Activated naive CD8-positive, alpha-beta T cell treated with anti-CD3 and anti-CD28 coated beads, Interleukin-2, amount 50 U/mL, for 24 hours (primary cell): ENCODE results near the gene GBA2.

Source experiments
- ATAC-seq: fragments of 150-1000 bp; cut with Tn5 transposase; one replicate; pipeline ENCODE4 v1.10.0; 2021
- DNase-seq: peaks from one replicate; pipeline ENCODE4 v3.0.0; 2021
- H3K27ac Mint-ChIP-seq: one replicate; pipeline ENCODE4 v1.8.0; 2021; ENCODE audit warnings: mild to moderate bottlenecking, mixed read lengths
- H3K27me3 Mint-ChIP-seq: one replicate; pipeline ENCODE4 v1.8.0; 2021; ENCODE audit warnings: mixed read lengths
- H3K36me3 Mint-ChIP-seq: one replicate; pipeline ENCODE4 v1.8.0; 2021; ENCODE audit warnings: low read depth, mixed read lengths
- H3K4me1 Mint-ChIP-seq: one replicate; pipeline ENCODE4 v1.8.0; 2021; ENCODE audit warnings: mixed read lengths
- H3K4me3 Mint-ChIP-seq: one replicate; pipeline ENCODE4 v1.8.0; 2021; ENCODE audit warnings: mild to moderate bottlenecking, moderate library complexity, mixed read lengths
- H3K9me3 Mint-ChIP-seq: one replicate; pipeline ENCODE4 v1.8.0; 2021; ENCODE audit warnings: mixed read lengths

The GBA2 gene

GRCh38 chr9:35748858-35749514, at the start of gene GBA2, which contains the start of gene RGP1:
Gene GBA2 (minus strand): TSS chr9:35749228. CDS start chr9:35748704, 524 bp downstream.
Gene RGP1 (plus strand): TSS chr9:35749287. CDS start chr9:35749756, 469 bp downstream.
- Mint-ChIP-seq H3K27me3 (no peaks in the 10 kb centered on the region), H3K36me3 (peaks cover 27% of the 10 kb centered on the region), H3K27ac (peak within 1 kb of the TSS; percentile 82), H3K9me3 (no peaks in the 10 kb centered on the region), H3K4me1 (peaks cover 41% of the 10 kb centered on the region), H3K4me3 (peak within 1 kb of the TSS; percentile 89)
- ATAC-seq, result peak; percentile 91
- peak; percentile 80 for DNase-seq

GRCh38 chr9:35797311-35798109, 48.5 kb upstream of the GBA2 start:
- Mint-ChIP-seq H3K9me3 (no peaks in the 10 kb centered on the region), H3K4me1 (peaks cover 17% of the 10 kb centered on the region), H3K36me3 (peaks cover 3% of the 10 kb centered on the region), H3K27me3 (no peaks in the 10 kb centered on the region), H3K4me3 (no peak overlapping the region), H3K27ac (no peak overlapping the region)
- ATAC-seq (no peak), DNase-seq (no peak)

- Mint-ChIP-seq H3K27me3 (no peaks in the 10 kb centered on the region), H3K36me3 (peaks cover 2% of the 10 kb centered on the region), H3K27ac (no peak overlapping the region), H3K9me3 (no peaks in the 10 kb centered on the region), H3K4me3 (no peak overlapping the region), H3K4me1 (peaks cover 17% of the 10 kb centered on the region)
- ATAC-seq (no peak), DNase-seq (no peak)
These were observed 46.7 kb upstream of the GBA2 start for GRCh38 chr9:35795695-35796094.

DNA sequence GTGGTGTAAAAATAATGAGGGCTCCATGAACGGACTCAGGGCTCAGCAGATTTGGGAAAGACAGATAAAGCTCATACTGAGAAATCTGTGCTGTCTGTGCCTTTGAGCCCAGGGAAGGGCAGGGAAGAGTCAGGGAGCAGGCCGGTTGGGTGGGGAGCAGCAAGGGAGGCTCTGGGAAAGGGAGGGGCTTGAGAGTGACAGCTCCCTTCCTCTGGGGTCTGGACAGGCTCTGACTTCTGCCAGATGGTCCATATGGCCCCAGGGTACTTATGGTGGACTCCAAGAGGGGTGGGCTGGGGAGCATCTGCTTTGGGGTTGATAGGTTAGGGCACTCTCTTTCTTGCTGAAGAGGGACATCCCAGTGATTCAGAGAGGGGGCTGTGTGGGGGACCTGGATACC, 44.4 kb upstream of the GBA2 start:
- Mint-ChIP-seq H3K9me3 (no peaks in the 10 kb centered on the region), H3K27ac (no peak overlapping the region), H3K4me1 (peaks cover 11% of the 10 kb centered on the region), H3K36me3 (peaks cover 4% of the 10 kb centered on the region), H3K27me3 (no peaks in the 10 kb centered on the region), H3K4me3 (no peak overlapping the region)
- ATAC-seq (no peak), DNase-seq (no peak)

DNA sequence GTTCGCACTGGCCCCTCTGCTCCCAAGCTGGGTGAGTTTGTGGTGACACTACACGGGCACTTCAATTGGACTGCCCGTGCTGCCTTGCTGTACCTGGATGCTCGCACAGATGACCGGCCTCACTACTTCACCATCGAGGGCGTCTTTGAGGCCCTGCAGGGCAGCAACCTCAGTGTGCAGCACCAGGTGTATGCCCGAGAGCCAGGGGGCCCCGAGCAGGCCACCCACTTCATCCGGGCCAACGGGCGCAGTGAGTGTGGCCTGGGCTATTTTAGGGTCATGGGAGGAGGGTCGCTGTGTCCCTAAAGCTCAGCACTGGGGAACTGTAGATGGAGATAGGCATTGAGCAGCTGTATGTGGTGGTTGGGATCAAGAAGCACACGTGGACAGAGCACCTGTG, 43.8 kb upstream of the GBA2 start:
- DNase-seq (no peak), ATAC-seq (no peak)
- peaks cover 4% of the 10 kb centered on the region for H3K36me3 Mint-ChIP-seq
- H3K27ac Mint-ChIP-seq, result no peak overlapping the region
- H3K27me3 Mint-ChIP-seq, result no peaks in the 10 kb centered on the region
- peaks cover 7% of the 10 kb centered on the region for H3K4me1 Mint-ChIP-seq
- no peaks in the 10 kb centered on the region for H3K9me3 Mint-ChIP-seq
- no peak overlapping the region for H3K4me3 Mint-ChIP-seq

GRCh38 chr9:35792024-35792813, 43.2 kb upstream of the GBA2 start:
- H3K27ac Mint-ChIP-seq, result no peak overlapping the region
- ATAC-seq (no peak), DNase-seq (no peak)
- H3K9me3 Mint-ChIP-seq, result no peaks in the 10 kb centered on the region
- H3K4me3 Mint-ChIP-seq, result no peak overlapping the region
- no peaks in the 10 kb centered on the region for H3K27me3 Mint-ChIP-seq
- peaks cover 4% of the 10 kb centered on the region for H3K36me3 Mint-ChIP-seq
- H3K4me1 Mint-ChIP-seq, result peaks cover 3% of the 10 kb centered on the region

DNA sequence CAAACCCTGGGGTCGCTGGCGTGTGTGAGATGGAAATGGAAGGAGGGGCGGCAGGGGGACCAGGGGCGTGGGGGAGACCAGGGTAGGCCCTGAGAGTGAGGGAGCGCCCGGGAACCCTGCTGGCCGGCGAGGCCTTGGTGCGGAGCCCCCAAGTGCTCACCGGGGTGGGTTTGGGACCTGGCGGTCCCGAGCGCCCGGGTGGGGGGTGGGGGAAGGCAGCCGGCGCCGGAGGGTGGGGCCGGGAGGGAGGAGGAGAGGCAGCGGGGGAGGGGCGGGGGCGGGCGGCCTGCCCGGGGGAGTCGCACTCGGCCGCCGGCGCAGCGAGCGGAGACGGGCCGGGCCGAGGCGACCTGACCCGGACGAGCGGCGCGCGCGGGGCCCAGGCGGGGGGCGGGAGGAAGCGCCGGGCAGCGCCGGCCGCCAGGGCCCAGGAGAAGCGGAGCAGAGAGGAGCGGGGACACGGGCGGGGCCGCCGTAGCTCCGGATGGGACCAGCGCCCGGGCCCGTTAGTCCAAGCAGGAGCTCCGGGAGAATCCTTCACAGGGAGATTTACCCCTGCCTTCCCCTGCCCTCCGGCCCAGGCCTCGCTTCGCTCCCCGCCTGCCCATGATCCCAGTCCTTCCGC, 42.4 kb upstream of the GBA2 start, which contains the start of gene NPR2:
TSS of gene NPR2 (plus strand) at position 295 of the 625 bp plus-strand sequence. CDS start 818 bp downstream, outside the sequence.
- H3K4me3 Mint-ChIP-seq, result no peak within 1 kb of the TSS
- H3K27me3 Mint-ChIP-seq, result no peaks in the 10 kb centered on the region
- H3K4me1 Mint-ChIP-seq, result no peaks in the 10 kb centered on the region
- no peaks in the 10 kb centered on the region for H3K9me3 Mint-ChIP-seq
- DNase-seq (no peak), ATAC-seq (no peak)
- H3K36me3 Mint-ChIP-seq, result peaks cover 6% of the 10 kb centered on the region
- no peak within 1 kb of the TSS for H3K27ac Mint-ChIP-seq

GRCh38 chr9:35790385-35791296, 41.6 kb upstream of the GBA2 start:
- Mint-ChIP-seq H3K27me3 (no peaks in the 10 kb centered on the region), H3K9me3 (no peaks in the 10 kb centered on the region), H3K4me3 (no peak overlapping the region), H3K36me3 (peaks cover 9% of the 10 kb centered on the region), H3K27ac (no peak overlapping the region), H3K4me1 (no peaks in the 10 kb centered on the region)
- DNase-seq (peak; percentile 50), ATAC-seq (peak; percentile 81)

DNA sequence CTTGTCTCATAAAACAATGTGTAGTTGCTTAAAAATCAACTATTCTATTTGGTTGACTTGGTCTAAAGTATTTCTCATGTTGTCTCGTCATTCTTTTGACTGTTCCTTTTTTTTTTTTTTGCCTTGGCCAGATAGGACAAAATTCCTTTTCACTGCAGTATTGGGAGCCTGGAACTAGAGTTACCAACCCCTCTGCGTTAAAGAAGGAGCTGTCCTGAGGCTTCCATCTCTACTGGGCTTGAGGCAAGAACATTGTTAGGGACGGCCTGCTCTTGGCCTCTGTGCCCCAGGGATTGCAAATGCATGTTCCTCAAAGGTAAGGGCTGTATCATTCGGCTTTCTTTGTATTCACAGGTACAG, 41.0 kb upstream of the GBA2 start:
- Mint-ChIP-seq H3K4me1 (no peaks in the 10 kb centered on the region), H3K4me3 (no peak overlapping the region), H3K27me3 (no peaks in the 10 kb centered on the region), H3K27ac (no peak overlapping the region), H3K9me3 (no peaks in the 10 kb centered on the region), H3K36me3 (peaks cover 10% of the 10 kb centered on the region)
- DNase-seq (no peak), ATAC-seq (no peak)

GRCh38 chr9:35789541-35789940, 40.5 kb upstream of the GBA2 start:
- ATAC-seq (no peak), DNase-seq (no peak)
- Mint-ChIP-seq H3K27me3 (no peaks in the 10 kb centered on the region), H3K4me3 (no peak overlapping the region), H3K36me3 (peaks cover 13% of the 10 kb centered on the region), H3K9me3 (no peaks in the 10 kb centered on the region), H3K4me1 (no peaks in the 10 kb centered on the region), H3K27ac (no peak overlapping the region)

- H3K4me1 Mint-ChIP-seq, result no peaks in the 10 kb centered on the region
- H3K9me3 Mint-ChIP-seq, result peaks cover 4% of the 10 kb centered on the region
- H3K27ac Mint-ChIP-seq, result no peak overlapping the region
- ATAC-seq, result no peak
- H3K27me3 Mint-ChIP-seq, result no peaks in the 10 kb centered on the region
- H3K4me3 Mint-ChIP-seq, result no peak overlapping the region
- DNase-seq, result no peak
- peaks cover 32% of the 10 kb centered on the region for H3K36me3 Mint-ChIP-seq
These were observed 34.4 kb upstream of the GBA2 start for GRCh38 chr9:35783418-35783817.

DNA sequence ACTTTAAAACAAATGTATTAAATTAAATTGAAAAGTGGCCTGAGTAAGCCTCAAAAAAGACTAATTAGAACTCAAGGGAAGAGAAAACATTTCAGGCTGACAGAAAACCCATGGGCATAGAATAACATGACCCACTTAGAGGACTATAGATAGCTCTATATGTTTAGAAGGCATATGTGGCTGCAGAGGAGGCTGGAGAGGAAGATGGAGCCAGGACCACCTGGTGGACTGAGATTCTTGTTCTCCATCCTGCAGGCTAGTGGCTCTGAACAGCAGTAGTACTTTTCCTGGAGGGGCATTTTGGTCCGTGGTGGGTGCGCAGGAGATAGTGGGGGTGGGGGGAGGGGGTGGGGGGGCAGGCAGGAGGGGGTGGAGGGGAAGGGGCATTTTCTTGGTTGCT, 32.0 kb upstream of the GBA2 start:
- no peak overlapping the region for H3K27ac Mint-ChIP-seq
- H3K4me1 Mint-ChIP-seq, result no peaks in the 10 kb centered on the region
- DNase-seq (no peak), ATAC-seq (no peak)
- H3K36me3 Mint-ChIP-seq, result peaks cover 31% of the 10 kb centered on the region
- H3K9me3 Mint-ChIP-seq, result peaks cover 4% of the 10 kb centered on the region
- no peaks in the 10 kb centered on the region for H3K27me3 Mint-ChIP-seq
- no peak overlapping the region for H3K4me3 Mint-ChIP-seq

- no peak for DNase-seq
- H3K4me1 Mint-ChIP-seq, result peaks cover 4% of the 10 kb centered on the region
- no peak for ATAC-seq
- H3K4me3 Mint-ChIP-seq, result no peak overlapping the region
- H3K36me3 Mint-ChIP-seq, result peaks cover 18% of the 10 kb centered on the region
- no peaks in the 10 kb centered on the region for H3K27me3 Mint-ChIP-seq
- H3K9me3 Mint-ChIP-seq, result peaks cover 3% of the 10 kb centered on the region
- H3K27ac Mint-ChIP-seq, result no peak overlapping the region
These were observed 29.5 kb upstream of the GBA2 start for GRCh38 chr9:35778496-35778895.
